Right lung (tissue), 5 donors: ENCODE results near the gene SETD5. TPM values are rescaled to one million over a fixed set of nuclear protein-coding genes. Genes with fewer than 3 reads are reported as not detected.
"Not testable (repeated sequence)": the region's sequence is repeated elsewhere in the genome, so short reads cannot be mapped to it uniquely, and the experiment has no call there.

Experiments used
- DNase-seq, 2 donors: peaks; one replicate each; pipeline ENCODE4 v3.0.0-alpha.2; 2013
- polyA plus RNA-seq, 5 donors: library from polyadenylated mRNA; unstranded; fragments of 120-200 nt; gene quantifications; one replicate each; pipeline versions ENCODE4 v1.2.1 to v1.2.3, GENCODE V29; 2013; ENCODE audit warnings: inconsistent platforms in 1 of 5, low replicate concordance in 1 of 5; ENCODE audit not compliant: insufficient read length in 5 of 5, insufficient read depth in 1 of 5

The SETD5 gene
- polyA plus RNA-seq, 5 donors, result 132 to 186 (median 159) TPM

- DNase-seq, result no peak
These were observed 52.7 kb downstream of the SETD5 start for GRCh38 chr3:9450126-9450525.

- DNase-seq, result no peak
These were observed 53.6 kb downstream of the SETD5 start for GRCh38 chr3:9450991-9451390.

GRCh38 chr3:9452417-9452816 is 55.0 kb downstream of the SETD5 start:
- DNase-seq, result no peak

- no peak for DNase-seq
These were observed 58.2 kb downstream of the SETD5 start for GRCh38 chr3:9455596-9456131.

GRCh38 chr3:9467451-9467850 is 70.0 kb downstream of the SETD5 start:
- no peak for DNase-seq

- no peak for DNase-seq
These were observed 71.0 kb downstream of the SETD5 start for GRCh38 chr3:9468460-9468859.

GRCh38 chr3:9469986-9470385 is 72.6 kb downstream of the SETD5 start:
- DNase-seq, result no peak

- no peak for DNase-seq
These were observed 76.2 kb downstream of the SETD5 start for GRCh38 chr3:9473496-9474065.

- DNase-seq, result no peak
These were observed 77.1 kb downstream of the SETD5 start for GRCh38 chr3:9474482-9474881.

GRCh38 chr3:9476935-9477334 is 79.5 kb downstream of the SETD5 start:
- no peak for DNase-seq

- no peak for DNase-seq
These were observed 82.8 kb downstream of the SETD5 start for GRCh38 chr3:9480265-9480664.

GRCh38 chr3:9485248-9485647 is 87.8 kb downstream of the SETD5 start:
- no peak for DNase-seq

- DNase-seq, result no peak
These were observed 94.1 kb downstream of the SETD5 start for GRCh38 chr3:9491506-9491905.

GRCh38 chr3:9494036-9494435 is 96.6 kb downstream of the SETD5 start:
- DNase-seq, result not testable (repeated sequence)

GRCh38 chr3:9496893-9497292 is 99.5 kb downstream of the SETD5 start:
- DNase-seq, result no peak

GRCh38 chr3:9497821-9498565 is 100.6 kb downstream of the SETD5 start:
- no peak for DNase-seq

GRCh38 chr3:9498781-9499180 is 101.4 kb downstream of the SETD5 start:
- DNase-seq, result no peak

- no peak for DNase-seq
These were observed 102.2 kb downstream of the SETD5 start for GRCh38 chr3:9499455-9500107.

GRCh38 chr3:9500108-9501050 is 103.0 kb downstream of the SETD5 start:
- DNase-seq, result peak; percentile 12 to 21

GRCh38 chr3:9501226-9501625 is 103.8 kb downstream of the SETD5 start:
- DNase-seq, result no peak

- peak; percentile 24 to 35 for DNase-seq
These were observed 105.9 kb downstream of the SETD5 start for GRCh38 chr3:9503283-9503682.
